Right lobe of liver (tissue), 4 donors: ENCODE measurements around the gene FANCC.

Experiments
- CTCF ChIP-seq, 4 donors: fragments of 200-600 bp in 3 of 4; fragments of 450-650 bp in 1 of 4; IDR thresholded peaks; one replicate each; pipeline versions ENCODE4 v1.5.1 to v1.8.0; 2016 to 2022; ENCODE audit warnings: antibody characterized with exemption in 4 of 4, mild to moderate bottlenecking in 2 of 4
- POLR2A ChIP-seq: fragments of 450-650 bp; IDR thresholded peaks from one replicate; pipeline ENCODE4 v1.6.1; 2017; ENCODE audit warnings: antibody characterized with exemption, mild to moderate bottlenecking
- donor health status: DM: no; HTN: no; CAD: no.
- donor health status: DM: no; HTN: no; CAD: no.
- donor health status: DM: no; HTN: yes; CAD: no.

GRCh38 chr9:95104980-95105379 lies 212.5 kb downstream of the FANCC start:
- TF ChIP-seq CTCF (IDR thresholded peaks at IDR 0.05), result no peak
- no peak for TF ChIP-seq POLR2A
